HG03280 (cell line): ENCODE results near the gene PRXL2A.
A peak's percentile ranks its signal among the peaks of the same experiment; 100 is the strongest.
"Not testable (repeated sequence)": the region's sequence is repeated elsewhere in the genome, so short reads cannot be mapped to it uniquely, and the experiment has no call there.

ENCODE experiments used
- ATAC-seq: cut with Tn5 transposase; IDR thresholded peaks from one replicate; pipeline ENCODE4 v1.9.1; 2021; ENCODE audit warnings: mild to moderate bottlenecking, moderate library complexity; ENCODE audit not compliant: unreplicated experiment

The PRXL2A gene, protein sequence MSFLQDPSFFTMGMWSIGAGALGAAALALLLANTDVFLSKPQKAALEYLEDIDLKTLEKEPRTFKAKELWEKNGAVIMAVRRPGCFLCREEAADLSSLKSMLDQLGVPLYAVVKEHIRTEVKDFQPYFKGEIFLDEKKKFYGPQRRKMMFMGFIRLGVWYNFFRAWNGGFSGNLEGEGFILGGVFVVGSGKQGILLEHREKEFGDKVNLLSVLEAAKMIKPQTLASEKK

GRCh38 chr10:80408242-80409101 lies at the start of gene PRXL2A:
Gene PRXL2A (plus strand): TSS chr10:80408551. CDS start chr10:80420468, 11,917 bp downstream.
- peak; percentile 95 for ATAC-seq

DNA sequence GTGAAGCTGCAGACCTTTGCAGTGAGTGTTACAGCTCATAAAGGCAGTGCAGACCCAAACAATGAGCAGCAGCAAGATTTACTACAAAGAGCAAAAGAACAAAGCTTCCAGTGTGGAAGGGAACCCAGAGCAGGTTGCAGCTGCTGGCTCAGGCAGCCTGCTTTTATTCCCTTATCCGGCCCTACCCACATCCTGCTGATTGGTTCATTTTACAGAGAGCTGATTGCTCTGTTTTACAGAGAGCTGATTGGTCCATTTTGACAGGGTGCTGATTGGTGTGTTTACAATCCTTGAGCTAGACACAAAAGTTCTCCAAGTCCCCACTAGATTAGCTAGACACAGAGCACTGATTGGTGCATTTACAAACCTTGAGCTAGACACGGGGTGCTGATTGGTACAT lies 49.4 kb upstream of the PRXL2A start:
- ATAC-seq = not testable (repeated sequence)

- no peak for ATAC-seq
Observed at GRCh38 chr10:80359644-80360043, 48.7 kb upstream of the PRXL2A start.

DNA sequence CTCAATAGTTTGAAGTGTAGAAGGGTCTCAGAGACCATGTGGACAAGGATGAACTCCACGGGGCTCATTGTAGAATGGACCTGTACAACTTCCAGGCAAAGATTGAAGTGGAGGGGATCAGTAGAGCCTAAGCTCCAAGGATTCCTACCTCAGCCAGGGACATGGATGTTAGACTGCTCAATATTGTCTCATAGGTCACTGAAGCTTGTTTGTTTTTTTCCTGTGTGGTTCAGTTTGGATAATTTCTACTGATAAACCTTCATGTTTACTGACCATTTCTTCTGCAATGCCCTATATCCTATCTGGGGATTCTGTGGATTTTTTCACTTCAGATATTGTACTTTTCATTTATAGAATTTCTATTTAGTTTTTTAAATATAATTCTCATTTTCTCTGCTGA lies 42.8 kb upstream of the PRXL2A start:
- no peak for ATAC-seq

DNA sequence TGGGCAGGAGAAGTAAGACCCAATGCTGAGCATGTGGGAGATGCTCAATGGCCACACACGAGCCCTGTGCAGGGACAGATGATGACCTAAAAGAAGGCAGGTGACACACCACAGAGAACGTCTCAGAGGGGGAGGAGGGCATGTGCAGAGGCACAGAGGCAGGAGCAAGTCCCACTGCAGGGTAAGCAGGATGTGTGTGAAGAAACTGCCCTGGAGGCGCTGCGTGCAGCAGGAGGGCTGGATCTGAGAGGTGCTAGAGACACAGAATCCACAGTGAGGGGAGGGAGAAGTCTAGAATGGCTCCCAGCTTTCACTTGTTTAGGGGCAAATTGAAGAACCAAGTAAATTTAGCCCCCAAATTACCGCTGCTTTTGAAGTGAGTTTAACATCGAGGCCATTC lies 36.9 kb upstream of the PRXL2A start:
- no peak for ATAC-seq

GRCh38 chr10:80372675-80373074 lies 35.7 kb upstream of the PRXL2A start:
- no peak for ATAC-seq

DNA sequence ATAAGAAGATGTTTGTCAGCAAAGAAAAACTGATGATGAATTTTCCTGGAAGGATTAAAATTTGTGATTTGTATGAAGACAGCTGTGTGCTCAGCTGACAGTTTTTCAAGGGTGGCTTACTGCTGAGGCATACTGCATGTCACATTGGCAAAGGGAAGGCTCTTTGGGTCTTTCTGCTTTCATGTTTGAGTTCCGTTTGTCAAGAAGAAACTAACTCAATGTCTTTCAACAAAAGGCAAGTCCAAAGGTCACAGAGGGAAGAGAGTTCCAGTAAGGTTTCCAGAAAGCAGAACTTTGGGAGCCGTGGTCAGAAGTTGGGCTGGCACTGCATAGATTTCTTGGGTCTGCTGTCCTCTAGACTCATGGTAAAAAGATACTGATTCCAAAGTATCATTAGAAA lies 34.8 kb upstream of the PRXL2A start:
- no peak for ATAC-seq

DNA sequence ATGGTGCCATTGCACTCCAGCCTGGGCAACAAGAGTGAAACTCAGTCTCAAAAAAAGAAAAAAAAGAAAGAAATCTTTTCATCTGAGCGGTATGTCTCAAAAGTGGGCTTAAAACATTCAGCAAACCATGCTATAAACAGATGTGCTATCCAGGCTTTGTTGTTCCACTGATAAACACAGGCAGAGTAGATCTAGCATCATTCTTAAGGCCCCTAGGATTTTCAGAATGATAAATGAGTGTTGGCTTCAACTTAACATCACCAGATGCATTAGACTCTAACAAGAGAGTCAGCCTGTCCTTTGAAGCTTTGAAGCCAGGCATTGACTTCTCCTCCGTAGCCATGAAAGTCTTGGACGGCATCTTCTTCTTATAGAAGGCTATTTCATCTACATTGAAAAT lies 28.6 kb upstream of the PRXL2A start:
- ATAC-seq = no peak

DNA sequence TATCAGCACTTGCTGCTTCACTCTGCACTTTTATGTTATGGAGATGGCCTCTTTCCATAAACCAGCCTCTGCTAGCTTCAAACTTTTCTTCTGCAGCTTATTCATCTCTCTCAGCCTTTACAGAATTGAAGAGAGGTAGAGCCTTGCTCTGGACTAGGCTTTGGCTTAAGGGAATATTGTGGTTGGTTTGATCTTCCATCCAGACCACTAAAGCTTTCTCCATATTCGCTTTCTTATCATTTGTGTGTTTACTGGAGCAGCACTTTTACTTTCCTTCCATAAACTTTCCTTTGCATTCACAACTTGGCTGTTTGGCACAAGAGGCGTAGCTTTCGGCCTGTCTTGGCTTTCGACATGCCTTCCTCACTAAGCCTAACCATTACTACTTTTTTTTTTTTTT lies 28.2 kb upstream of the PRXL2A start:
- ATAC-seq = no peak

GRCh38 chr10:80382989-80383388 lies 25.4 kb upstream of the PRXL2A start:
- peak; percentile 72 for ATAC-seq

GRCh38 chr10:80390740-80391139 lies 17.6 kb upstream of the PRXL2A start:
- ATAC-seq = no peak

GRCh38 chr10:80392250-80392649 lies 16.1 kb upstream of the PRXL2A start:
- no peak for ATAC-seq

DNA sequence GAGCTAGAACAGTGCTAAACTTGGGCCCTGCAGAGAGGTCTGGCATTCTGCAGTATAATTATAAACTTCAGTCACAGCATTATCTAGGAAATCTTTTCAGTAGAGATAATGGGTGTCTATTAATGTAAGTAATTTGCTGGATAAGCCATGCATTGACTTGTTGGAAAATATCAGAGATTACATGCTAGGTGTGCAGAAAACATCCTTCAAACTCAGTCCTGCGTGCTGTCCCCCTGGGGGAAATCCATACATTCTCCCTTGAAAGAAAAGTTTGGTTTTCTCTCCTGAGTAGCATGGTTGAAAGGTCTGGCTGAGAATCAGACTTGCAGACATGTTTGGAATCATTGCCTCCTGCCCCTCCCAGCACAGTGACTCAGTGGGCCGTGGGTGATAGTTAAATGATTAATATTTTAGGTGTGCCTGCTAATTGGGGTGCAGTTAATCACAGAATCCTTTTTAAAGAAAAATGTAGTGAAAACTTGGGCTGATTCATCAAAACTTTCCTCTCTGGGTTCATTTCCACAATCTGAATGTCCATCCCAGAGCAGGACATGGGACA lies 13.9 kb upstream of the PRXL2A start:
- ATAC-seq = no peak

GRCh38 chr10:80397014-80397413 lies 11.3 kb upstream of the PRXL2A start:
- no peak for ATAC-seq

DNA sequence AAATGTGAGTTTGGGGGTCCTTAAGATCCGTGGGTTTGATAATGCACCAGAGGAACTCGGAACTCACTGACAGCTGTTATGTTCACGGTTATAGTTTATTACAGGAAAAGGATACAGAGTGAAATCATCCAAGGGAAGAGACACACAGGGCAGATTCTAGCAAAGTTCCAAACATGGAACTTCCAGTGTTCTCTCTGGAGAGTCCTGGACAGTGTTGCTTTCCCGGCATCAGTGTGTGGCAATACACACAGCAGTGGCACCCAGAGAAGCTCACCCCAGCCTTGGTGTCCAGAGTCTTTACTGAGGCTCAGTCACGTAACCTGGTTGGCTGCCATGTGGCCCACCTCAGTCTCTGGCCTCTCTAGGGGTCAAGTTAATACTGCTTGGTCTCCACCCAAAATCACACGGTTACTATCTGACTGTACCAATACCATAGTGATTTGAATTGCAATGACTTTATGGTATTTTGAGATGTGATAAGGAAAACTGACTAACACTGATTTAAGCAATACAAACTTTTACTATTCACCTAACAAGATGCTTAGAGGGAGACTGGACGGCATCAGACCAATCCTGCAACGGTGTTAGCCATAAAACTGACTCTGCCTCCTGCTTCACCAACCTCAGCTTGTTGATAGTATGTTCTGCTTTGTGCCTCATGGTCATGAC lies 8.1 kb upstream of the PRXL2A start:
- no peak for ATAC-seq

GRCh38 chr10:80405035-80405434 lies 3.3 kb upstream of the PRXL2A start:
- ATAC-seq = no peak

DNA sequence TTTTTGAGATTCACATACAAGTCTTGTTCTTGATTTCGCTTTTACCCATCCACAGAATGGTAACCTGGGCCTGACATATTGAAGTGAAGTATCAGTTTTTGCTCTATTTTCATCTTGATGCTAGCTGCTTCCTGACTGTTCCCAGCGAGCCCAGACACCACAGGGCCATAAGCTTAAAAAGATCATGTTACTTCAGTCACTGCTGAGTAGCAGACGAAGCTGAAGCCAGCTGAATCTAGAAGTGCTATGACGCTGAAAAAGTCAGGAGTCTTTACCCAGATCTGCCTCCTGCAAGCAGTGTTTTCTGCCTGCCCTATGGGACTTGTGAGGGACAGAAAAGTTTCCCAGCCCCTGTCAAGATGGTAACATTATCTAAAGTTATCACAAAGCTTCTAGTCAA lies 2.7 kb upstream of the PRXL2A start:
- ATAC-seq = no peak

DNA sequence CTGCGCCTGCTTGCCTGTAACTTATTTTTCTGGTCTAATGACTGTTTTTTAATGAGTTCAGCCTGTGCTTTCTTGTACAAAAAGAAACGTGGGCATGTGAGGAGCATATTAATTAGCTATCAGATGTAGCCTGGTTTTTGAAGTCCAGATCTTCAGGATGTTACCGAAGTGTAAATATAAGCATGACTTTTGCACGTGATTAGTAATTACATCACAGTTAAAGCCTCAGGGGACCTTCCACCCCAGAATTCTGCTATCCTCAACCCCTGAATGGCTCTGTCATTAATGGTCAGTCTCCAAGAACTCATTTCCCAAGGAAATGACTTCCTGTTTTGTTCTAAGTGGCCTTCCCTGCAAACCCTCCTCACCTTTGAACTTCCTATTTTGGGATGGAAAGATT lies 2.1 kb upstream of the PRXL2A start:
- no peak for ATAC-seq

- ATAC-seq = peak; percentile 25
Observed at GRCh38 chr10:80407812-80408241, 524 bp upstream of the PRXL2A start.

- ATAC-seq = no peak
Observed at GRCh38 chr10:80409121-80409520, 770 bp downstream of the PRXL2A start.

DNA sequence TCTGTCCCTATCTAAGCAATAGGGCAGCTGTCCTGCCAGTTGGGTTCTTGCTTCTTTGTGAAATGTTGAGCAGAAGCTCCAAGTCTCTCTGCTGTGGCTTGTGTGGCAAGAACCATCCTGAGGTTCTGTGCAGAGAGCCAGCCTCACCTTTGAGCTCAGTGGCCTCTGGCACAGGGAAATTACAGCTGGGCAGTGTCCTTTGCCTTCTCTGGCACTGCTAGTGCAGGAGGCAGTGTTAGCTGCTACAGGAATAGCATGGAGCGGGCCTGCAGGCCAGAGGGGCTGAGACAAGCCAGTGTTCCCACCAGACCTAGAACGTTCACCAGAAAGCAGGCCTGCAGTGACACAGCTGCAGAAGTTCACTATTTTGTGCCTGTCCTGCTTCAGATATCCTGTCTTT lies 1.8 kb downstream of the PRXL2A start:
- ATAC-seq = no peak
